Lower leg skin (tissue), 3 donors: ENCODE results near the gene HOXD10.

Experiments used
- CTCF ChIP-seq, 3 donors: fragments of 450-650 bp; IDR thresholded peaks; one replicate each; pipeline ENCODE4 v1.5.1; 2016; ENCODE audit warnings: antibody characterized with exemption in 3 of 3, mild to moderate bottlenecking in 3 of 3, moderate library complexity in 2 of 3
- POLR2A ChIP-seq, 2 donors: fragments of 450-650 bp; IDR thresholded peaks; one replicate each; pipeline ENCODE4 v1.6.1; 2016 to 2017; ENCODE audit warnings: antibody characterized with exemption in 2 of 2, mild to moderate bottlenecking in 1 of 2, moderate library complexity in 1 of 2

- no peak for TF ChIP-seq CTCF (IDR thresholded peaks at IDR 0.05)
- TF ChIP-seq POLR2A (IDR thresholded peaks at IDR 0.05): no peak
These were observed 47.6 kb downstream of the HOXD10 start for GRCh38 chr2:176164201-176164600.
